Cardiac muscle cell (in vitro differentiated cells and primary cell): Measurements from ENCODE around the gene ZBED1. TPM values are rescaled to one million over a fixed set of nuclear protein-coding genes. Genes with fewer than 3 reads are reported as not detected.
"Not testable (repeated sequence)": the region's sequence is repeated elsewhere in the genome, so short reads cannot be mapped to it uniquely, and the experiment has no call there.

ENCODE experiments used
- DNase-seq, 2 donors: peaks; one replicate each; pipeline versions ENCODE4 v3.0.0 to v3.0.0-alpha.2; 2010 to 2017; ENCODE audit warnings: low read depth in 1 of 2, low spot score in 1 of 2
- H3K27ac ChIP-seq: fragments of 200-600 bp; sonication (generic); 2 replicates; pipeline ENCODE4 v1.5.1; 2016
- H3K27me3 ChIP-seq: fragments of 200-600 bp; sonication (generic); 2 replicates; pipeline ENCODE4 v1.6.0; 2016; ENCODE audit warnings: control low read depth
- H3K36me3 ChIP-seq: fragments of 200-600 bp; sonication (generic); 2 replicates; pipeline ENCODE4 v1.5.1; 2016; ENCODE audit warnings: control low read depth
- H3K4me1 ChIP-seq: fragments of 200-600 bp; sonication (generic); 2 replicates; pipeline ENCODE4 v1.8.1; 2017; ENCODE audit warnings: low read depth, mild to moderate bottlenecking, mixed run types
- H3K4me3 ChIP-seq: fragments of 200-600 bp; sonication (generic); 2 replicates; pipeline ENCODE4 v1.5.1; 2016; ENCODE audit warnings: mild to moderate bottlenecking
- H3K9me3 ChIP-seq: fragments of 200-600 bp; sonication (generic); 2 replicates; pipeline ENCODE4 v1.5.1; 2017; ENCODE audit warnings: low read depth, mild to moderate bottlenecking, control low read depth
- CTCF ChIP-seq: IDR thresholded peaks from 2 replicates; pipeline ENCODE4 v1.5.1; 2012; ENCODE audit warnings: low read depth, mild to moderate bottlenecking, low read length
- polyA plus RNA-seq: library from polyadenylated mRNA; unstranded; fragments of >200 nt; fragmentation: Nextera tagmentation; extraction: Ambion mirVana; gene quantifications from 2 replicates; pipeline ENCODE4 v1.2.1, GENCODE V29; 2016
- total RNA-seq: library from RNA; depleted of rRNA; stranded (reverse); fragments of >200 nt; gene quantifications from 2 replicates; pipeline ENCODE4 v1.2.3, GENCODE V29; 2016

Gene ZBED1
- total and polyA plus RNA-seq, 2 experiments from 2014 or later: 21.0 to 32.3 TPM

DNA sequence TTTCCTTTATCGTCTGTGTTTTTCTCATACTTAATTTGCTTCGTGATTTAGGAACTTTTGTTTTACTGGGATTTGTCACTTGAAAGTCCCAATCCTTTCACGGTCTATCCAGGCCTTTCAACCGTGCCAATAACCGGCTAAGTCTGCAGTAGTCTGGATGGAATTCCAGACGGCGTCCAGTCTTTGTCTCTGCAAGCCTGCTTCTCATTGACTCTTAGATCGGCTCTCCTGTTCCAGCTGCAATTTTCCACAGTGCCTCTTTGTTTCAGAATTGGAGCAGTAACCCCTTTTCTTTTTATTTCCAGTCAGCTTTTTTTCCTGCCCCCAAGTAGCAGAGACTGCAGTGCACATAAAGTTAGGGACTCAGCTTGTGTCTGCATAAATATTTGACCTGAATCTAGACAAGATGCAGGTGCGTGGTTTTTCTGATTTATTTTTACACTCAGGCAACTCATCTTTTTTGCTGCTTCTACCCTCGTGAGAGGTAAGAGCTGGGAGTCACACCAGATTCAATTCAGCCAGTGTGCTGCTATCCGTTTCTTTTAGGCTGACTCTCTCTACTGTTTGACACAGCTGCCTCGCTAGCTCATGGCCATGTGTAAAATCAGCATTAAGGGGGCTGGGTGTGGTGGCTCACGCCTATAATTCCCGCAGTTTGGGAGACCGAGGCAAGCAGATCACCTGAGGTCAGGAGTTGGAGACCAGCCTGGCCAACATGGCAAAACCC, 37.4 kb upstream of the ZBED1 start:
- TF ChIP-seq CTCF: no peak
- Histone ChIP-seq H3K27me3 (no peaks in the 10 kb centered on the region), H3K4me3 (no peak overlapping the region), H3K9me3 (no peaks in the 10 kb centered on the region), H3K4me1 (no peaks in the 10 kb centered on the region), H3K27ac (no peak overlapping the region), H3K36me3 (no peaks in the 10 kb centered on the region)
- no peak for DNase-seq

DNA sequence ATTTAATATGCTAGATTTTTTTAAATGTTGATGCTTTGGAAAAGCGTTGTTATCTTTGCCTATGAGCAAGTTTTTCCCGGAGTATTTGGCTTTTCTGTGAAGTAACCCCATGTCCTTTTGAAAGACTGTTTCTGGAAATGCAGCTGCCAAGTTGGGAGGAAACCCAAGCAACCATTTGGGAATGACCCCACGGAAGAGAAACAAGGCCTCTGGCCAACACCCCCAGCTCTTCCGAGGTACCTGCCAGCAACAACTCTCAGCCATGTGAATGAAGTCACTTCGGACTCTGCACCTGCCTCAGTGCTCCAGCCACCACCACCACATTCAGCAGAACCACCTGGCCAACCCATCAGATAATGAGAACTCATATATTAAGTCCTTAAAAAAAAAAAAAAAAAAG, 36.2 kb upstream of the ZBED1 start:
- DNase-seq: no peak

DNA sequence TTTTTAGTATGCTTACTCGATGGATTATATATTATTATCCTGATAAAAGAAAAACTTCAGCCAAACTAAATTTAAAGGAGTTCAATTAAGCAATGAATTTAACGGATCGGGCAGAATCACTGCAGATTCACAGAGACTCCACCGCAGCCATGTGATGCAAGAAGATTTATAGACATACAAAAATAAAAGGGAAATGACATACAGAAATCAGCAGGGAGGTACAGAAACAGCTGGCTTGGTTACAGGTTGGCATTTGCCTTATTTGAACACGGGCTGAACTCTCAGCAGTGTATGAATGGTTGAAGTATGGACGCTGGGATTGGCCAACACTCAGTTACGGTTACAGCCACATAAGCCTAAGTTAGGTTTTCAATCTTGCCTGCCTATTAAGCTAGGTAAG, 35.4 kb upstream of the ZBED1 start:
- no peak overlapping the region for H3K4me3 ChIP-seq
- H3K27me3 ChIP-seq: no peaks in the 10 kb centered on the region
- no peaks in the 10 kb centered on the region for H3K36me3 ChIP-seq
- H3K4me1 ChIP-seq: no peaks in the 10 kb centered on the region
- no peak for DNase-seq
- no peaks in the 10 kb centered on the region for H3K9me3 ChIP-seq
- no peak for TF ChIP-seq CTCF
- H3K27ac ChIP-seq: no peak overlapping the region

More for the DNA sequence above, 36.2 kb upstream of the ZBED1 start:
- Histone ChIP-seq H3K27ac (no peak overlapping the region), H3K9me3 (no peaks in the 10 kb centered on the region), H3K27me3 (no peaks in the 10 kb centered on the region), H3K4me3 (no peak overlapping the region), H3K4me1 (no peaks in the 10 kb centered on the region), H3K36me3 (no peaks in the 10 kb centered on the region)
- TF ChIP-seq CTCF: no peak

DNA sequence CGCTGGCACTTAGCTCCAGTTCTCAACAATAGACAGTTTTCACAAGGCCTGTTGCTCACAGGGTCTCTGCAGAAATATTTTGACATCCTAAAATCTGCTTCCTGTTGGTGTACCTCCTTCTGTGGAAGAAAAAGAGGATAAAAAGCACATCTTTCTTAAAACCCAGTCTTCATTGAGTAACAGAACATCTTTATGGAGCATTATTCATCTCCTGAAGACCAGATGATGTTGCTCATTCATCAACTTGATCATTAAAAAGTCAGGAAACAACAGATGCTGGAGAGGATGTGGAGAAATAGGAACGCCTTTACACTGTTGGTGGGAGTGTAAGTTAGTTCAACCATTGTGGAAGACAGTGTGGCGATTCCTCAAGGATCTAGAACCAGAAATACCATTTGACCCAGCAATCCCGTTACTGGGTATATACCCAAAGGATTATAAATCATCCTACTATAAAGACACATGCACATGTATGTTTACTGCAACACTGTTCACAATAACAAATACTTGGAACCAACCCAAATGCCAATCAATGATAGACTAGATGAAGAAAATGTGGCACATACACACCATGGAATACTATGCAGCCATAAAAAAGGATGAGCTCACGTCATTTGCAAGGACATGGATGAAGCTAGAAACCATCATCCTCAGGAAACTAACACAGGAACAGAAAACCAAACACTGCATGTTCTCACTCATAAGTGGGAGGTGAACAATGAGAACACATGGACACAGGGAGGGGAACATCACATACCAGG, 33.7 kb upstream of the ZBED1 start:
- not testable (repeated sequence) for DNase-seq, H3K27me3 ChIP-seq, H3K9me3 ChIP-seq, H3K4me1 ChIP-seq, H3K4me3 ChIP-seq, H3K36me3 ChIP-seq, H3K27ac ChIP-seq

DNA sequence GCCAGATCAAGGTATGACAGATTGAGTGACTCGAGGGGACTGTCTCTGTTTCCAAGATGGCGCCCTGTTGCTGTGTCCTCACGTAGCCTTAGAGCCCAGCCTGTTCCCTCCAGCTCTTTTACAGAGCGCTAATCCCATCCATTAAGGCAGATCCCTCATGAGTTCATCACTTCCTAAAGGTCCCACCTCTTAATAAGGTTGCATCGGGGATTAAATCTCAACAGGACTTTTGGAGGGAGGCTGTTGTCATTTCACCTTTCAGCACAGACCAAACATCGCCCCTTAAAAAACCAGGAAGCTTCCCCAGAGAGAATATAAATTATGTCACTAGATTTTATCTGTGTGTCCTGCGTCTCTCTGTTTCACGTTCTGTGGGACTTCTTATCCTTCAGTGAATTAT, 32.6 kb upstream of the ZBED1 start:
- DNase-seq: no peak
- Histone ChIP-seq H3K4me1 (no peaks in the 10 kb centered on the region), H3K27ac (no peak overlapping the region), H3K36me3 (no peaks in the 10 kb centered on the region), H3K27me3 (no peaks in the 10 kb centered on the region), H3K9me3 (no peaks in the 10 kb centered on the region), H3K4me3 (no peak overlapping the region)
- no peak for TF ChIP-seq CTCF

- Histone ChIP-seq H3K4me1 (no peaks in the 10 kb centered on the region), H3K4me3 (no peak overlapping the region), H3K27me3 (no peaks in the 10 kb centered on the region), H3K27ac (no peak overlapping the region), H3K36me3 (no peaks in the 10 kb centered on the region), H3K9me3 (no peaks in the 10 kb centered on the region)
- no peak for TF ChIP-seq CTCF
- DNase-seq: no peak
These were observed 25.6 kb upstream of the ZBED1 start for GRCh38 chrX:2526390-2526789.
